ENCODE measurements around the gene DCUN1D3.
A peak's percentile ranks its signal among the peaks of the same experiment; 100 is the strongest.
"Not testable (repeated sequence)": the region's sequence is repeated elsewhere in the genome, so short reads cannot be mapped to it uniquely, and the experiment has no call there.

Gene DCUN1D3

DNA sequence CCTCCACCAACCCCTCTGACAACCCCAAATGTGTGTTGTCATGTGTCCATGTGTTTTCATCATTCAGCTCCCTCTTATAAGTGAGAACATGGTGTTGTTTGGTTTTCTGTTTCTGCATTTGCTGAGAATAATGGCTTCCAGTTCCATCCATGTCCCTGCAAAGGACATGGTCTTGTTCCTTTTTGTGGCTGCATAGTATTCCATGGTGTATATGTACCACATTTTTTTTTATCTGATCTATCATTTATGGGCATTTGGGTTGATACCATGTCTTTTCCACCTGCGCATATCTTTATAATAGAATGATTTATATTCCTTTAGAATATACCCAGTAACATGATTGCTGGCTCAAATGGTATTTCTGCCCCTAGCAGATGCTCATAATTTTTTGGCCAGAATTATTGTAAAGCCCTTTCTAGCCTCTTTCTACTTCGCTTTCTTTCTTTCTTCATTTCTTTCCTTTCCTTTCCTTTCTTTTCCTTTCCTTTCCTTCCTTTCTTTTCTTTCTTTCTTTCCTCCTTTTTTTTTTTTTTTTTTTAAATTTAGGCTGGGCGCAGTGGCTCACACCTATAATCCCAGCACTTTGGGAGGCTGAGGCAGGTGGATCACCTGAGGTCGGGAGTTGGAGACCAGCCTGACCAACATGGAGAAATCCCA is 81.1 kb downstream of the DCUN1D3 start:
- DNase-seq: no peak

DNA sequence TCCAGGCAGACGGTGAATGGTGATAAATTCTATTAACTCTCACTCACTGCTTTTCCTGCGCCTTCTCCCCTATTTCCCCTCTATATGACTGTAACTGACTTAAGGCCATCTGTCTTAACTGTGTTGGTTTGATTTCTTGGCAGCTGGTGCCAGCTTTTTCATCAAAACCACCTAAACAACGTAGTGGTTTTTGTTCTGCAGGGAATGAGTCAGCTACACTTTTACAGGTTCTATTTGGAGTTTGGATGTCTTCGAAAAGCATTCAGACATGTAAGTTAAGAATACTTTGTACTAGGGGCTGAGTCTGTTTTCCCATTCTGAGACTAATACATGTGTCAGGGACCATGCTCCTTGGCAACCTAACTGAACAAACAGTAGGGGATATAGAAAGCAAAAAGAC is 85.4 kb downstream of the DCUN1D3 start:
- DNase-seq: peak; percentile 86

DNA sequence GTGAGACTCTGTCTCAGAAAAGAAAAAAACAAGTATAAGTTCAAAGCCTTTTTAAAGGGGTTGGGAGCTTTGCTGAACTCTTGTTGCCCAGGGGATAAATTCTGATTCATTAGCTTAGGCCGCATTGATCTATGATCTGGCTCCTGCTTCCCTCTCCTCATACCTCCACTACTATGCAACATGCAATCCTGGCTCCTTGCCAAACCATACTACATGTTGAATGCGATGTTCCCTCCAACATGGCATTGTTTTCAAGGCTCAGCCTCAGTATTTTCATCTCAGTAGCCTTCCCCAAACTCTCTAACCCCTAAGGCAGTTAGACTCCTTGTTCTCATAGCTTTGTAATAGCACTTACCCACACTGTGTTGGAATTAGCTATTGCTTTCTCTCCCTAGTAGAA is 87.6 kb downstream of the DCUN1D3 start:
- DNase-seq: no peak

DNA sequence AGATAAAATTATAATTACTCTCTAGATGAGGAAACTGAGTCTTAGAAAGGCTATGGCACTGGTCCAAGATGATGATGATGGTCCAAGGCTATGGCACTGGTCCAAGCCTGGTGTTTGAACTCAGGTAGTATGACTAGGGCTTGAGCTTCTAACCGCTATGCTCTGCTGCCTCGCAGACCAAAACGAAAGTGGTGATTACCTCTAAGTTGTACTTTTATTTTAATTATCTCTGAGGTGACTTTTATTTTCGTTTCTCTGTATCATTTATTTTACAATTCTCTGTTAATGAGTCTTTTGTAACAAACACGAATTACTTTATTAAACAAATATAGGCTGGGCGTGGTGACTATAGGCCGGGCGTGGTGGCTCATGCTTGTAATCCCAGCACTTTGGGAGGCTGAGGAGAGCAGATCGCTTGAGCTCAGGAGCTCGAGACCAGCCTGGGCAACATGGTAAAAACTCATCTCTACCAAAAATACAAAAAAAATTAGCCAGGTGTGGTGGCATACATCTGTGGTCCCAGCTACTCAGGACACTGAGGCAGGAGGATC is 88.2 kb downstream of the DCUN1D3 start:
- no peak for DNase-seq

DNA sequence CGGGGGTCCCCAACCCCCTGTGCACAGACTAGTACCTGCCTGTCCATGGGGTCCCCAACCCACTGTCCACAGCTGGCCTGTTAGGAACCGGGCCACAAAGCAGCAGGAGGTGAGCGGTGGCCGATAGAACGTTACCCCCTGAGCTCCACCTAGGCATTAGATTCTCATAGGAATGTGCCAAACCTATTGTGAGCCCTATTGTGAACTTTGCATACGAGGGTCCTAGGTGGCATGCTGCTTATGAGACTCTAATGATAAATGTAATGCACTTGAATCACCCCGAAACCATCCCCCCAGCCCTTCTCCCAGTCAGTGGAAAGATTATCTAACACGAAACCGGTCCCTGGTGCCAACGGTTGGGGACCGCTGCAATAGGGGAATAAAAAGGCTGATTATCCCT is 92.3 kb downstream of the DCUN1D3 start:
- DNase-seq: peak; percentile 56

DNA sequence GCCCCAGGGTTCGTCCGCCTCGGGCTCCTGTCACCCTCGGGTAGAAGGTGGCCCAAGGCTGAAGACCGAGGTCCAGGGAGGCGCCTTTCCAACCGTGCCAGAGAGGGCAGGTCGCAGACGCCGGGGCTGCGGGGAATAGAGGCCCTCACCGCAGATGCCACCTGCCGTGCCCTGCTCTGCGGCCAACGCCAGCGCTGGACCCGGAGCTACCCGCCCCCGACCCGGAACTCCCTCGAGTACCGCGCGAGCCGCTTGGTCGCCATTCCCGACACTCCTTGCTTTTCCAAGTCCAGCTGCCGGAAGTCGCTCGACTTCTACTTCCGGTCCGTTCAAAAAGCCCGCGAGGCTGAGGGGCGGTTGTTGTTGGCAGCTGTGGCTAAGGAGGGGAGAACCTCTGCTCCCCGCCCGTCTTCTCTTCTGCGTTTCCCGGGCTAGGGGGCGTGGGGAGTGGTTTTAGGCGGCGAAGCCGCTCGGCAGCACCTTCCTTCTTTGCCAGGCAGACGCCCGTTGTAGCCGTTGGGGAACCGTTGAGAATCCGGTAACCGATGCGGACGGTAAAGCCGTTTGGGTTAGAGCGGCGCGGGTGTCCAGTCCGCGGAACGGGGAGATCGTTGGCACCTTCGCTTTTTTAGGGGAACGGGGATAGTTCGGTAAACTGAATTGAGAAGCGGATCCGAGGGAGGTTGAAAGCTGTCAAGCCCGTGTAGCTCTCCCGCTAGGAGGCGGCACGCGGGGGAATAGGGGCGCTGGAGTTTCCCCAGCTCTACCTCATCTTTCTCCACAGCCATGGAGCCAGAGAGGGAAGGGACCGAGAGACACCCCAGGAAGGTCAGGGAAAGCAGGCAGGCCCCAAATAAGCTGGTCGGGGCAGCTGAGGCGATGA is 93.7 kb downstream of the DCUN1D3 start, which contains the start of the genes ERI2 and REXO5:
Gene ERI2 (minus strand): TSS at position 305 of the 883 bp plus-strand sequence. CDS start 42 bp downstream, at position 263.
Gene REXO5 (plus strand): TSS at position 360 of the 883 bp plus-strand sequence. CDS start 427 bp downstream, at position 787.
- DNase-seq: peak; percentile 97

DNA sequence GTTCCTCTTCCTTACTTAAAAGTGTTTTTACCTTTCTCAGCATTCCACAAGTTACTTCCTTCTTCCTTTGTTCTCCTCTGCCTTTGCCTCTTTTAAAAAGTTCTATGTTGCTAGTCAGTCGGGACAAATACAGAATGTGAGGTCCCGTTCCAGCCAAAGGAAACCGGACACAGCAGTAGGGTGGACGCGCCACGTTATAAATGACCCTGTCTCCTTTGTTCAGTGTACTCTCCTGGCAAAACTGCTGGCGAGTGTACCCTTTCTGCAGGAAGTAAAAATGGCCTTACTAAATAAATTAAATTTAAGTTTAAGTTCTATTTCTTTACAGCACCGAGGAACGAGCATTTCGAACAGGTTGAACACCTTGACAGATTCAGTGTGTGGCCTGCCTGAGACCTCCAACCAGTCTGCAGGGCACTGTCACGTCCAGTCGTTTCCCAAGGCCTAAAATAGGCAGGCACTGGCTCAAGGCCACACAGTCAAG is 94.4 kb downstream of the DCUN1D3 start:
- DNase-seq: not testable (repeated sequence)
